ENCODE data around the gene FXYD6.

Gene FXYD6

DNA sequence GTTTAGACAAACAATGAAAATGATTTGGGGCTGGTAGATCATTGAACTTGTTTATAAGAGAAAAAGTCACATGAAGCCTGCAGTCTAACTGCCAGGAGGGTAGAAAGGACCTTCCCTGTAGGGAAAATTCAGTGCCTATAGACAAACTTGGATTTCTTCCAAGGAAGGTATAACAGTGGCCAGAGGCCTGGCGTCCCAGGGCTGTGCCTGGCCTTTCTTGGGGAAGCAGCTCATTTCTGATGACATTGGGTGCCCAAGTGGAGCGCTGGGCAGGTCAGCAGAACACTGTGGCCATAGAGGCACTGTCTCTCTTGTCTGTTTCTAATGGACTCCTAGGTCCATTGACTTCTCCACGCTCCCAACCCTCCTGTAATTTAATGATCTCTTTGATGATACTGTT lies 6.6 kb upstream of the FXYD6 start:
- no peak for DNase-seq

DNA sequence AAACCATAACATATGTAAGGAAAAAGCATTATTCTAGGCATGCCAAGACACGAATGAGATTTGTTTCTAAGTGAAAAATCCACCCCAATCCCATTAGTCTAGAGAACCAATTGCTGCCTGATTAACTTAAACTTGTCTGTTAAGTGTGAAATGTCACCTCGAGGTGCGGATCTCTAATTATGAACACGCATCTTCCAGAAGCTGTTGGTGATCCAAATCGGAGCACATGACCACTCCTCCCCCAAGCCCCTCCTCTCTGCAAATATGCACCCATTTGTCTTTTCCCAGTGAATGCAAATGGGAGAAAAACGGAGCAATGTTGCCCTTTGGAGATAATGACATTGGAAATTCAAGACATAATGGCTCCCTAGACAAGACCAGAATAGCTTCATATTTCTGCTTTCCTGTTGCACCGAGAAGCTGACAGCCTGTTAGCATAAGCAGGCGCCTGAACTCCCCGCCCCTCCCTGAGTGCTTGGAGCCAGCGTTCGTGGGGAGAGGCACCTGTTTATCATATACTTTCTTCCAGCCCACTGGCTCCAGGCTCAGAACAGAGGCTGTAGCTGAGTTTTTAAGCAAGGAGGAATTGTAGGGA lies 6.0 kb upstream of the FXYD6 start:
- peak; percentile 55 for DNase-seq

DNA sequence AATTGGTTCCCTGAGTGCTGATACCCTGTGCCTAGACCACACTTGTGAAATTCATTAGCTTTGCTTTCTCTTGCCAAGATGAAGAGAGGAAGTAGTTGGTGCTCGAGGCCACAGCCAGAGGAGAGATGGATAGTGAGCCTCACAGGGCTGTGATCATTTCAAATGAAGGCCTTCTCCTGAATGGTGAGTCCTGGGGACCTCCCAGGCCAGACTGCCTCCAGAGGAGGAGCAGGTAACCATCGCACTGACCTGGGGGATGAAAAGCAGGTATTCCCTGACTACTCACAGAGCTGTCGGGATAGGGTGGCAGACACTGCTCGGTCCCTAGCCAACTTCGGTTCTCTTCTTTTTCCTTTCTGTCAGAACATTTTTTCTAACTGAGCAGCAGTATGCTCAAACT lies 4.8 kb upstream of the FXYD6 start:
- no peak for DNase-seq

DNA sequence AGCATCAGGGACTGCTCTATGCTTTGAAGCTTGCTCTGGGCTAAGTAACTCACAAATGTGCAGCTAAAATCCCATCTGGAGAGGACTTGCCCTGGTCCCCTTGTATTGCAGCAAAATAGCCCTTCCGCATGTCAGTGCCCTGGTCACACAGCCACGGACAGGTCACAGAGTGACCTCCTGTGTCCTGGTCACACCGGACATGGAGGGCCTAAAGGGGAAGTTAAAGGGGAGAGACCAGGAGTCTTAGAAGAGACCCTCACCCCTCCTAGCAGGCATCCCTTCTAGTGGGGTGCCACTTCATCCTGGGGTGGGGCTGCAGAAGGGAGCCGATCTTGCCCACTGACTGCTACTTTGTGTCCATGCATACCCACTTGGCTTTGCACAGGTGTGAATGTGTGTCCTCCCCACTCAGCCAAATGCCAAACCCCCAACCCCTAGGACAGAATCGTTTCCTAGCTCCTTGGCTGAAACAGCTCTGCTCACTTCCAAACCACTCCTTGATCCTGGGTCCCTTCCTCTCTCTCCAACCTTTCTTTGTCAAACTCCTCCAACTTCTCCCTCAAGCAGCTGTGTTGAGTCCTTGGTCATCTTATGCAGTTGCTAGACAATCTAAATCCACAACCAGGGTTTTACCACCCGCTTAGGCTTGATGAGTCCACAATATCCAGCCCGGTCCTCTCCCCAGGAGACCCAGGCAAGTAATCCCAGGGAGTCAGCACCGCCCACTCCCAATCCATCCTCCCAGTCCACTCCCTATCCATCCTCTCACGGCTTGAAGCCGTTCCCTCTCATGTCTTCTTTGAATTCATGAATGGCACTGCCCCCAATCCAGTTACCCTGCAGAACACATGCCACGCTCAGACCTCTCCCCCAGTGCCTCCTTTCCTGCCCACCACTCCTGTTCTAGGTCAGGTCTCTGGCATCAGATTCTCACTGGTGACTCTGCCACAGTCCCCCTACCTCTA lies 3.3 kb upstream of the FXYD6 start:
- no peak for DNase-seq

DNA sequence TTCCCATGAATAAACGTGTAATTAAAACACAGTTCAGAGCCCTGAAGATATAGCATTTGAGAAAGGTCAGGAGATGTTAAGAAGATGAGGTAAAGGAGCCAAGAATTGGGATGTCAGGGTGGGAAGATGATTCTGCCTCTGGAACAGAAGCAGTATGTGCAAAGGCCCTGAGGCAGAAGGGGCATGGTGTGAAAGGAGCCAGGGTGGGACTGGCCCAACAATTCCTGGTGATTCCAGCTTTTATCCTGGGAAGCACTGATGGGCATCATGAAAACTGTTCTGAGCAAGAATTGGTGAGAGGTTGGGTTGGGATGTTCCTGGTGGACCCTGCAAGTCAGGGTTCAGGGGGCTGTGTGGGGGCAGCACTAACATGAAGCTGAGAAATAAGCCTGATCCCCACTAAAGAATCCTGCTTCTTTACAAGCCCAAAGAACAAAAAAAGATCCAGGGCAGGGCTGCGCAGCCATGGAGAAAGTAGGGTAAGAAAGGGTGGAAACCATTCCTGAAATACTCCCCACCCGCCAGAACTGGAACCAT lies 2.5 kb upstream of the FXYD6 start:
- no peak for DNase-seq

DNA sequence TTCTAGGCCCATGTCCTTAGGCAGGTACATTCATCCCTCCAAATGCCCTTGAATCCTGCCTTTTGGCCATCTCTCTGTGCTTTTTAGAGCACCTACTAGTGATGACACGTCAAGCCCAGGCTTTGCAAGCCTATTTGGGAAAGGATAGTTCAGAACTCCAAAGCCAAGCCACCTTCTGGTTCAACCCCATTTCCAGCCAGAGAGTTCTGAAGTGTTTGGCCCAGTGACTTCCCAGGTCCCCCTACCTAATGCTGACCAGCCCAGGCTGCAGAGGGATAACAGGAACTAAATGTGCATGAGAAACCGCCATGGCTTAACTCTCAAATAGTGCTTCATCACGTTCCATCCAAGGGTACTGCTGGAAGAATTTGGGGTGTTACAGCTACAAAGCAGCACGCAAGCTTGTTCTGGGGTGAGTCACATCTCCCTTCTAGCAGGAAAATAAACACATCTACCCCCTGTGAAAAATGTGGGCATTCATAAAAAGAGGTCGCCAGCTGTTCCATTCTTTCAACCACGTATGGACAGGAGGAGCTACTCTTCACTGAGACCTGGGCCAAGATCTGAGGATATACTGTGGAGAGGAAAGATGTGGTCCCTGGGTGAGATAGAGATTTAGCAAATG lies 2.0 kb upstream of the FXYD6 start:
- no peak for DNase-seq

DNA sequence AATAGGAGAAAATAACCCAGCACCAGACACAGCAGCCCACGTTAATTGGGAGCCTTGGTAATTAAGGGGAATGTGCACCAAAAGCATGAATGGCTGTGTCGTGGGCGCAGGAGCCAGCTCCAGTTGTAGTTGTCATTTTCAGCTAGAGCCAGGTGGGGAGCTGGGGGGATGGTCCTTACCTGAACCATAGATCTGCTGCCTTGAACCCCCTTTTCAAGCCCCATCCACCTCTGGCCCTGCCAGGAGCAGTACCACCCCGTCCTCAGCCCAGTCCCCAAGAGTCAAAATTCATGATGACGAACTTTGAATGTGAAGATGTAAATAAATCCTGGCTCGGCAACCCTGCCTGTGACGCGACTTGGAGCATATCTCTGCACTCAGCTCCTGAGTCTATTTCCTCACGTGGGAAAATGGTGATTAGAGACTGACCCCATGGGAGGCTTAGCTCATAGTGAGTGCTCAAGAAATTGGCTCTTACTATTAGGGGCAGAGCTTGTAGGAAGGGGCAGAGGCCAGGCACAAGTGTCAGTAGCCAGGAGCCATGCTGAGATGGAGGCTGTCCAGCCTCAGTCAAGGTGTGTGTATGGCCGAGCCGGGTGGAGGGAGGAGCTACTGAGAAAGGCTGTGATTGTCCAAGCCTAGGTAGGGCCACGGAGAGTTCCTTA lies 794 bp upstream of the FXYD6 start:
- DNase-seq: peak; percentile 34

DNA sequence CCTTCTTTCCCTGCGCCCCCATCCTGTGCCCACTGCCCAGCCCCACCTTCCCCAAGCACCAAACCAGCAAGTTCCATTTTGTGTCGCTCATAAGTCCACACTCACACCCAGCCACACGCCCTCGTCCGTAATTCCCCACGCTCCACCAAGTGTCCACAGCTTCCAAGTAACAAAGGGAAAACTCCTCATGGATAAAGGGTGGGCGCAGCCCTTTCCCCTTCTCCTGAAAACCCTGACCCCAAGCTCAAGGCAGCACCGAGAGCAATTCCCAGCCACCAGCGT lies 458 bp downstream of the FXYD6 start:
- DNase-seq: peak; percentile 56

DNA sequence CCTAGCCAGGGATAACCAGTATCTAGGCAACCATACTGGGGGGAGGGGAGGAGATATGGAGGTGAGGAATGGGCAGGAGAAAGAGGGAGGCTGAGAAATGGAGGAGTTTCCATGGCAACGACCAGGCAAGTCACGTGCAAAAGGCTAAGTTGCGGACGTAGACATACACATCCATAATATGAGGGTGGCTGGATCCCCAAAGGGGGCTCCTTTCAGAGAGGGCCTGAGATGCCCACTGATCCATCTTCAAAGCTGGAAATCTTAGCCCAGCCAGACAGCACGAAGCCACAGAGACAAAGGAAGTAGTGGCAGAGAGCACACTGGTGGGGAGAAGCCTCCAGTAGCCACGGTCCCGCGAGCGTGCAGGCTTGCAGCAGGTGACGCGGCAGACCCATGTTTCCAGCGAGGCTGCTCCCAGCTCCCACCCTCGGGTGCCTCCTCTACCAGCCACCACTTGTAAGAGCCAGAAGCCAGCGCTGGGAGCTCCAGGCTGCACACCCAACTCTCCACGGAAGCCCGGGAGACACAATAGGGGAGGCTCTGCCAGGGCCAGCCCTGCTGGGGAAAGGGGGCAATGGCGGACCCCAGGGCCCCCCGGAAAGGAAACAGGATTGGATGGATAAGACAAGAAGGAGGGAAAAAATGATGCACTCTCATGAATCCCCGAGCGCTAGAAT lies 938 bp downstream of the FXYD6 start:
- DNase-seq: peak; percentile 87

DNA sequence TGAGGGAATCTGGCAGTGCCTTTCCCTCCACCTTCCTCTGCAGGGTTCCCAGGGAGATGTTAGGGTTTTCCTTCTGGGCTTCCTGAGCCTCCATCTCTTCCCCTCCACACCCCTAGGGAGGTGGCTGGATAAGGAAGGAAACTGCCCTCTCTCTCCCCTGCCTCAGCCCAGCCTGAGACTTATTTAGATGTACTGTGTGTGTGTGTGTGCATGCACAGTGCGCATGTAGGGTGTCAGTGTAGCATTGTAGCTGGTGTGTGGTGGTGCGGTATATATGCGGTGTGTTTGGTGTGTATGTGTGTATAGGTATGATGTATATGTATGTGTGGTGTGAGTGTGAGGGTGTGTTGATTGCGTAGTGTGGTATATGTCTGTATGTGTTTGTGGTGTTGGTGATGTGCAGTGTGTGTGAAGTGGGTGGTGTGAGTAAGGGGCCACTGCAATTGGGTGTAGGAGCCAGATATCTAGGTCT lies 1.5 kb downstream of the FXYD6 start:
- no peak for DNase-seq

DNA sequence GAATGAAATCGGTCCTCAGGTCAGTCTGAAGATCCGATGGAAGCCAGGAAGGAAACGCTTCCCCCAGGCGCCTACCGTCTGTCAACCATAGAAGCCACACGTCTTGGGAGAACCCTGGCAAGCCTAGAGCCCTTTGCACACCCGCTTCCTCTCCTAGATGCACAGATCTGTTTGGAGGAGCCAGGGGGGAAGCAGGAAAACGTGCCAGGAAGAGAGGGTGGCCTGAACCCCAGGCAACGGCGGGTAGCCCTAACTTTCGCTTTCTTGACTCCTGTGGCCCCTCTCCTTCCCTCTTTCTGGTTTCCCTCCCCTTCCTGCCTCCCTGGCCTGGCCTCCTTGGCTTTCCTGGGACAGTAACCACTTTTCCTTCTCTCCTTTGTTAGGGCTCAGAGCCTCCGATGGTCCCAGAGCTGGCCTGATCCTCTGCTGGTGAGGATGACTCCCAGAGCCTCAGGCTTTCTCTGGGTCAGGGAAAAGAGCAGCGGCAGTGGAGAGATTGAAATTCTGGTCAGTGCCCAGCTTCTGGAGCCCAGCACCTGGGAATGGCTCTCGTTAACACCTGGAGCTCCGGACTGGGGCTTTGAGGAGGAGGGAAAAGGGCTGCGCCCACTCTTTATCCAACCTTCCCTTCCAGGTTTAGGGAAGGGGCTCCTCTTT lies 2.1 kb downstream of the FXYD6 start:
- no peak for DNase-seq

DNA sequence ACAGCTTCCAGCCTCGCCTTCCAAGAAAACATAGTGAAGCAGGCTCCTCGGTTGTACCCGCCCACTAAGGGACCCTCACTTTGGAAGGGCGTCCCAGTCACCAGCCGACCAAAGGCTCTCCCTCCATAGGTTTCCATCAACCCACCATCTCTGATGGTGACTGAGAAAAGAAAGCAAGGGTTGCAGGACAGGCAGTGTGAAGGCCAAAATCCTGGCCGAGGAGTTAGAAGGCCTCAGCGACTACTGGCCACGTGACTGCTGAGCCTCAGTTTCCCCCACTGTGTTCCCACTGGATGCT lies 2.7 kb downstream of the FXYD6 start:
- no peak for DNase-seq

DNA sequence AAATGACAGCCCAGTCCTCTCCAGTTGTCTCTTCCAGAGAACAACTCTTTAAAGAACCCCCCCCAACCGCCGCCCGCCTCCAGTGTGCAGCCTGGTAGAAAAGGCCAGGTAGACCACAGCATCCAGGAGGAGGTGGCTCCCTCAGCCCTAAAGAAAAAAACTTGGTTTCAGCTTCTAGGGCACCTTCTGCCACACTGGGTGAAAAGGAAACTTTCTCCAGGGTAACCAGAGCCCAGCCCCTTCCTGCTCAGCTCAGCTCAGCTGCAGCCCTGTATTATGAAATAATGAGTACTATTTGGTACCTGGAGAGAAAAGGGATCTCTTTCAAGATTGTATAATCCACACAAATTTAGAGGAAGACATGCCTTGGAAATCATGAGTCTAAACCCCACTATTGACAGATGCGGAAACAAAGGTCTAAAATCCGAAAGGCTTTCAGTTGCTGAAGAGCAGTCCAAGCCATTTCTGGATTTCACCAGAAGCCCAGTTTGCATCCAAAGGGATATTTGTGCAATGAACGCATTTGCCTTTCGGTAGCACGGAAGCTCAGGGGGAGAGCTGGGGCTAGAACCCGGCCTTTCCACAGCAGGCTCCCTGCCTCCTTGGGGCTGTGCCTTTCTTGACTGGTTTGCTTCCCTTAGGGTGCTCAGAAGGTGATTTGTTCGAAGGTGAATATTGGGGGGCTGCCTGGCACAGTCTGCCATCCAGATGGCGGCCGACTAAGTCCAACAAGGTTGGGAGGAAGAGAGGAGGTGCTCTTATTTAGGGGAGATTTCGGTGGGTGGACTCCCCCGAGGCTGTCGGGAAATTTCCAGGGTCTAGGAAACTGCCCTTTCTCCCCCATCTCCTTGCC lies 3.3 kb downstream of the FXYD6 start:
- DNase-seq: no peak

DNA sequence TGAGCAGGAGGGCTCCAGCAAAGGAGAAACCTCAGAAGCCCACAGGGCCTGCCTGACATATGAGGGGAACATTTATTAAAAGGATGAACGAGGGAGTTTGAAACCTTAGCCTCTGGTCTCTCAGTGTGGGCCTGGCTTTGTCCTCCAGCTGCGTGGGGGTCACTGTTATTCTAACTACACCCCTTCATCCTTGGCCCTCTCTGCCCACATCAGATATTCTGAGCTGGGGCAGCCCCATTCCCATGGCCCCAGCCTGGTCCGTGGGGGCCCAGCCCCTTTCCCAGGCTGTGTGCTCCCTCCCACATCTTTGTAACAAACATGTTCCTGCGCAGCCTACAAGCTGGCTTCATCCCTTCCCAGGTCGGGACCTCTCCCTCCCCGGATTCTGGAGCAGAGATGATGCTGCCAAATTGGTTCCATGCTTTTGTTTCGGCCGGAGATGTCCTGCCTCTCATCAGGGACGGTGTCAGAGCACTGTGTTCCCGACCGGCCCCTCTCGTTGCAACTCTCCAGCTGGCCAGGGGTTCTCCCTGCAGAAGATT lies 4.0 kb downstream of the FXYD6 start:
- DNase-seq: no peak

DNA sequence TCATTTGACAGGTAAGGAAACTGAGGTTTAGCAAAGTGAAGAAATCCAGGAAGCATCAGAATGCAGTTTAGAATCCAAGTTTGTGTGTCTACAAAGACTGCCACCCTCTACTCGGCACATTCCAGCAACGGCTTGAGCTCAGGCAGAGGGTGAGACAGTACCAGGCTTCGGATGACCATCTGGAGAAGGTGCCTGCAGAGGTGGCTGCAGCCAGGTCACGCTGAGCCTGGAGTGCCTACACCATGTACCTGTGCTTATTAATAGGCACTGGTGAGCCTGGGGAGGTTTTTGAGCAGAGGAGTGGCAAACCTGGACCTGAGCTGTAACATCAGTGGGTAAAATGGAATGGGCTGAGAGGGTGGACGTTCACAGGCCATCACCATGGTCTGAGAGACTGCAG lies 4.7 kb downstream of the FXYD6 start:
- DNase-seq: no peak

DNA sequence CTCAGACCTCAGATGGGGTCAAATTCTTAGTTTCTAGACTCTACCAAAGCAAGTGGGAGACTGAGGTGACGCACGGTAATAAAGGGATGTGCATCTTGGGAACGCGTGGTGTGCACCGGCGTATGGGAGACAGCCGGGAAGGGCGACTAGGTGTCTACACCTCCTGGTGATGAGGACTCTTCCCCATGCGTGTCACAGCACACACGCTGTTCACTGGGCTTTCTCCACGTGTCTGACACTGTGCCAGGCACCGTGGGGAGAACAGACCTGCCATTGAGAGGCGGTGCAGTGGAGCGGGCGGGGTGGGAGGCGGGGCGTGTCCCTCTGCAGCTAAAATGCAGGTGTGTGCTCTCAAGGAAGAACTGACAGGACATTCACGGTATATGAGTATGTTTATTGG lies 5.3 kb downstream of the FXYD6 start:
- no peak for DNase-seq

DNA sequence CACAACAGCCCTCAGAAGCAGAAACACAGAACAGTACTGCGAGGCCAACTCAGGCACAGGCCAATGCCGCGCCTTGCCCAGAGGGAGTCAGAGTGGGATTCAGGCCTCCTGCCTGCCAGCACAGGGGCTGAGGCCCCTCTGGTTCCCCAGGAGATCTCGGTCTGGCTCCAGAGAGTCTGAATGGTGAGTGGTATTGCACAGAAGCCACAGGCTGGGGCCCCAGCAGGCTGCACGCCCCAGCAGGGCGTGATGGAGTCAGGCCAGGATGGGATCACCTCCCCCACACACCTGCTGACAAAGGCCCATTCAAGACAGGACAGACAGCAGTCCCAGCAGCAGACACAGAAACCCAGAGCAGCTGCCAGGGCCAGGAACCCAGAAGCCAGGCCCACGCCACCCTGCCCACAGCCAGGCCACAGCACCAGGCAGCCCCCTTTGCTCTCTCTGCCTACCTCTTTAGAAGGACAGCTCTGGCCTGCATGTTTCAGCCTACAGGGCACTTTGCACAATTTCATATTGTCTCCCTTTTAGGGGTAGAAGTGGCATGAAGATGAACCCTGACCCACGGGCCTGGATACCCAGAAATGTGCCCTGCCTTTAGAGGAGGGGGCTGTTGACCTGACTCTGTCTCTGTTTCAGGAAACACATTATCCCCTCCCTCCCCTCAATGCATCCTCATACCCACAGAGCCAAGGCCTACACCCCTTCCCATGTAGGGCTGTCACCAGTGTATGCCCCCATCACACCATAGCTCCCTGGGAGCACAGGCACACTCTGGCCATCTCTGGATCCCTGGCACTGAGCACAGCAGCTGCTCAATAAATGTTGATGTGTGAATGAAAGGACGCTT lies 6.1 kb downstream of the FXYD6 start:
- peak; percentile 78 for DNase-seq

DNA sequence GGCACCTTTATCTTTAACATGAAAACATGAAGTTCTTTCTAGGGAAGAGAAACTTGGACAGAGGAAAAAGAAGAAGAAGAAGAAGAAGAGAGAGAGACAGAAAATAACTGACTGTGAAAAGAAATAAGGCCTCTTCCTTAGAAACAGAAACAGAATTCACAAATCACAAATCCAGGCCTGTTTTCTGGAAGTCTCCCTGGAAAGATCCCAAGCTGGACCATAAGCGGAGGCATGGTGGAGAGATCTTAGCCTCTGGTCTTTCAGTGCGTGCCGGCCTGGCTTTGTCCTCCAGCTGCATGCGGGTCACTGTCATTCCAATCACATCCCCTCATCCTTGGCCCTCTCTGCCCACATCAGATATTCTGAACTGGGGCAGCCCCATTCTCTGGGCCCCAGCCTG lies 6.9 kb downstream of the FXYD6 start:
- no peak for DNase-seq

DNA sequence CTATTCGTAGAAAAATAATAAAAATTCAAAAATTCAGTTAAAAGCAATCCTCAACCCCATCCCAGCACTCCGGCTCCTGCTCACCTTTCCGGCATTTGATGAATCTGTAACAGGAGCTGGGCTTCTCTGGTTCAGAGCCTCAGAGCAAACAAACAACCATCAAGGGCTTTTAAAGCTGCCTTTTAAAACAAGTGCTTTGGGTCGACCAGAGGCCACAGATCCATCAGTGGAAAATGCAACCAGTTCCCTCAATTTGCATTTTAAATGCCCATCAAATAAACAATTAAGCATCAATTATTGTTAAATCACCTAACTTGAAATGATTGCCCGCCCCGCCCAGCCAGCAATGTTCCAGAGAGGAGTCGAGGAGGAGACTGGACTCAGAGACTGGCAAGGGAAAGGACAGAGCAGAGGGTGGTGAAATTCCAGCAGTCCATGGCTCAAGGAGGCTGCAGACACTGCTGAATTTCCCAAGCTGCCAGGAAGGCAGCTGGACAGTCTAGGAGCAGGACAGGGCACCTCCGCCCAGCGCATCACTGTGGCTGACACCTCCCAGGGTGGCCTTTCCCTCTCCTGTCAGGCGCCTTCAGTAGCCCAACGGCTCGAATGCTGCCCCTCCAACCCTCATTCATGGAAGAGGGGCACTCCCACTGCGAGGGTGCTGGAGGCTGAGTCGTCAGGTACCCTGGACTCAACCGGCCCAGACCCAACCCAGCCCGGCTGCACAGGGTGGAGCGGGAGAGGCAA lies 7.5 kb downstream of the FXYD6 start:
- DNase-seq: peak; percentile 91
